Lower leg skin (tissue), 4 donors: Measurements from ENCODE around the gene LARP1. TPM values are rescaled to one million over a fixed set of nuclear protein-coding genes. Genes with fewer than 3 reads are reported as not detected.

Source experiments
- DNase-seq, 2 donors: peaks; one replicate each; pipeline ENCODE4 v3.0.0-alpha.2; 2019; ENCODE audit warnings: low spot score in 2 of 2
- H3K4me3 ChIP-seq: fragments of 200-600 bp; sonication (generic); 2 replicates; pipeline ENCODE4 v1.5.1; 2017; ENCODE audit warnings: mild to moderate bottlenecking, low read depth; ENCODE audit not compliant: poor library complexity, severe bottlenecking
- POLR2A ChIP-seq, 2 donors: fragments of 450-650 bp; IDR thresholded peaks; one replicate each; pipeline ENCODE4 v1.6.1; 2016 to 2017; ENCODE audit warnings: antibody characterized with exemption in 2 of 2, mild to moderate bottlenecking in 1 of 2, moderate library complexity in 1 of 2
- WGBS, 2 donors: methylation state at CpG; one replicate each; pipeline ENCODE4 v1.1.5; 2018; 5-methylcytosine and 5-hydroxymethylcytosine counted together
- intact Hi-C: fragments of 100-400 bp; cut with DNase I; formaldehyde crosslinking; loops from one replicate; pipeline ENCODE4 v1.15.0; 2023; ENCODE audit warnings: low total_unique reads
- total RNA-seq, 4 donors: library from RNA; depleted of rRNA; stranded (reverse); fragments of >200 nt; gene quantifications; one replicate each; pipeline ENCODE4 v1.1.0, GENCODE V29; 2016
- TF ChIP-seq, protein P1 (sequence below), 3 donors: fragments of 450-650 bp; IDR thresholded peaks; one replicate each; pipeline ENCODE4 v1.5.1; 2016; ENCODE audit warnings: antibody characterized with exemption in 3 of 3, mild to moderate bottlenecking in 3 of 3, moderate library complexity in 2 of 3

LARP1 gene
- total RNA-seq, 4 donors from 2014 or later, result 96.0 to 115 (median 104) TPM

DNA sequence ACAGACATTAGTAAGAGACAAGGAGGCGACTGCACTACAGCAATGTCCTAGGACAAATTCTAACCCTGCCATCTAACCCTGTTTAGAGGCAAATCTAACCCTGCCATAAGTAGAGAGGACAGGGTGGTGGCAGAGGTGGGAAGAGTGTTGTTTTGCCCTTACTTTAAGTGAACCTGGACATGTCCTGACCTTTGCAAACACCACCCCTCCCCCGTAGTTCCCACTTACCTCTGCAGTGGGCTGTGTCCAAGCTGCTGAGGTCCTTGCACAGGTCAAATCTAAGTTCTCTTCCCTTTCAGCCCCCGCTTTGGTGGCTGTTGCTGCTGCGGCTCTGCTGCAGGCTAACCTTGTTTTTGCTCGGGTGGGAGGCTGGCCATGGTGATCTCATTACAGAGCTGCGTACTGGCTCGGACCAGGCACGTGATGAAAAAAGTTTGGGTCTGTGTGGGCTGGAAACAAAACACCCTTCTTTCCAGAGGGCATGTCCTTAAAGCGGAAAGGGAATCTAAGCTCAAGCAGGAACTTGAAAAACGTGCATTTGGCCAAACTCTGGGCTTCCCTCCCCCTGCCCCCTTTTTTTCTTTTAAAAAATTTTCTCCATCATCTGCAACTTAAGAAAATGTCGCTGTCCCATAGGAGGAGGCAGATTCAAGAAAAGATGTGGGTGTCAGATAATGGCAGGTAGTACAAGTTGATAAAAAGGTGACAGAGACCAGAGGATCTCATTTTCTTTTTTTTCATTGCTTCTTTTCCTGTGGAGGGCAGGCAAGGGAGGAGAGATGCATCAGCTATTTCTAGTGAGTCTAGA, 95.3 kb downstream of the LARP1 start, which contains the start of gene FAXDC2:
FAXDC2 (minus strand) TSS at position 349 of the 808 bp plus-strand sequence. CDS start 12,425 bp downstream, outside the sequence.
- WGBS, 2 donors, result 4% methylated on average over 11 of the region's 11 CpGs
- intact Hi-C loops, result no loop called here
- TF ChIP-seq POLR2A (IDR thresholded peaks at IDR 0.05), result no peak
- TF ChIP-seq, protein P1, sequence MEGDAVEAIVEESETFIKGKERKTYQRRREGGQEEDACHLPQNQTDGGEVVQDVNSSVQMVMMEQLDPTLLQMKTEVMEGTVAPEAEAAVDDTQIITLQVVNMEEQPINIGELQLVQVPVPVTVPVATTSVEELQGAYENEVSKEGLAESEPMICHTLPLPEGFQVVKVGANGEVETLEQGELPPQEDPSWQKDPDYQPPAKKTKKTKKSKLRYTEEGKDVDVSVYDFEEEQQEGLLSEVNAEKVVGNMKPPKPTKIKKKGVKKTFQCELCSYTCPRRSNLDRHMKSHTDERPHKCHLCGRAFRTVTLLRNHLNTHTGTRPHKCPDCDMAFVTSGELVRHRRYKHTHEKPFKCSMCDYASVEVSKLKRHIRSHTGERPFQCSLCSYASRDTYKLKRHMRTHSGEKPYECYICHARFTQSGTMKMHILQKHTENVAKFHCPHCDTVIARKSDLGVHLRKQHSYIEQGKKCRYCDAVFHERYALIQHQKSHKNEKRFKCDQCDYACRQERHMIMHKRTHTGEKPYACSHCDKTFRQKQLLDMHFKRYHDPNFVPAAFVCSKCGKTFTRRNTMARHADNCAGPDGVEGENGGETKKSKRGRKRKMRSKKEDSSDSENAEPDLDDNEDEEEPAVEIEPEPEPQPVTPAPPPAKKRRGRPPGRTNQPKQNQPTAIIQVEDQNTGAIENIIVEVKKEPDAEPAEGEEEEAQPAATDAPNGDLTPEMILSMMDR (IDR thresholded peaks at IDR 0.05), result no peak
- peak; percentile 86 to 95 for DNase-seq
- H3K4me3 ChIP-seq, result peak within 1 kb of the TSS; percentile 41

DNA sequence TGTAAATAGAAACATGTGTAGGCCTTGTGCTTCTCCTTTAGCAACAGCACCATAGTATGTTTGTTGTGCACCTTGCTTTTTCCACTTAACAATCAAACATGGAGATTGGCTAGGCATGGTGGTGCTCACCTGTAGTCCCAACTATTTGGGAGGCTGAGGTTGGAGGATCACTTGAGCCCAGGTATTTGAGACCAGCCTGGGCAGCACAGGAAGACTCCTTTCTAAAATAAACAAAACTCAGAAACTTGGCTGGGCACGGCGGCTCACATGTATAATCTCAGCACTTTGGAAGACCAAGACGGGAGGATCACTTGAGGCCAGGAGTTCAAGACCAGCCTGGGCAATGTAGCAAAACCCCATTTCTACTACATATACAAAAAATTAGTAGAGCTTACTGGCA, 96.2 kb downstream of the LARP1 start:
- no peak overlapping the region for H3K4me3 ChIP-seq
- TF ChIP-seq, protein P1 (IDR thresholded peaks at IDR 0.05), result no peak
- TF ChIP-seq POLR2A (IDR thresholded peaks at IDR 0.05), result no peak
- no peak for DNase-seq
- 88 to 91% methylated on average over 3 of the region's 3 CpGs for WGBS, 2 donors
- intact Hi-C loops, result no loop called here

DNA sequence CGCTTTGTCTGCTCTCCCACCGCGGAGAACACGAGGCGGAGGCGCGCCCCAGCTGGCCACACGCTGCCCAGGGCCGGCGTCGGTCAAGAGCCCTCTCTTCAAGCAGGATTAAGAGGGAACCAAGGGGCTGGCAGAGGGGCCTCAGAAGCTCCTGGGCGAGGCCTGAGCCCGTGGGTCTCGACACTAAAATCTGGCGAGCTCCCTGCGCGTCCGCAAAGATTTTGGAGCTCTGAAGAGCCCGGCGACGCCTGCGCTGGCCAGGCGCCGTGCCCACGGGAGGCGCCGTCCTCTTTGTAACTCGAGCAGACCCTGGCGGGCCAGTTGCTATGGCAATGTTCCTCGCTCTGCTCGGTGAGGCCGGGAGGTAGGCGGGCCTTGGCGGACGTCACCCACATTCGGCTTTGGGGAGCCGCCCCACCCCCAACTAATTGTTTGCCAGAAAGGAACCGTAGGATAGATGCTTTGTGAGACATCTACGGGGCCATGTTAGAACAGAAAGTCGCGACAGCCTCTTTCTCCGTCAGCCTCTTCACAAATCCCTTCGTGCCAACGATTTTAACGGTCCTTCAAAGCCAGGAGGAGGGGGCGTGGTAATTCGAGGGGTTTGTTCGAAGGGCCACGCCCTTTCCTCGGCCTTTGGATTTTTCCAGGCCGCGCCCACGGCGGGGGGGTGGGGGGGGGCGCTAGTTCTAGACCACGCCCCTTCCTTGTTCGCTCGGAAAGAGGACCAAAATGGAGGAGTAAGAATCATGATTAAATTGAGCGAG, 102.5 kb downstream of the LARP1 start:
- TF ChIP-seq POLR2A (IDR thresholded peaks at IDR 0.05), result no peak
- TF ChIP-seq, protein P1 (IDR thresholded peaks at IDR 0.05), result no peak
- intact Hi-C loops, result no loop called here
- peak overlapping the region; percentile 83 for H3K4me3 ChIP-seq
- 0 to 1% methylated on average over 48 to 55 of the region's 59 CpGs for WGBS, 2 donors
- peak; percentile 95 to 99 for DNase-seq

DNA sequence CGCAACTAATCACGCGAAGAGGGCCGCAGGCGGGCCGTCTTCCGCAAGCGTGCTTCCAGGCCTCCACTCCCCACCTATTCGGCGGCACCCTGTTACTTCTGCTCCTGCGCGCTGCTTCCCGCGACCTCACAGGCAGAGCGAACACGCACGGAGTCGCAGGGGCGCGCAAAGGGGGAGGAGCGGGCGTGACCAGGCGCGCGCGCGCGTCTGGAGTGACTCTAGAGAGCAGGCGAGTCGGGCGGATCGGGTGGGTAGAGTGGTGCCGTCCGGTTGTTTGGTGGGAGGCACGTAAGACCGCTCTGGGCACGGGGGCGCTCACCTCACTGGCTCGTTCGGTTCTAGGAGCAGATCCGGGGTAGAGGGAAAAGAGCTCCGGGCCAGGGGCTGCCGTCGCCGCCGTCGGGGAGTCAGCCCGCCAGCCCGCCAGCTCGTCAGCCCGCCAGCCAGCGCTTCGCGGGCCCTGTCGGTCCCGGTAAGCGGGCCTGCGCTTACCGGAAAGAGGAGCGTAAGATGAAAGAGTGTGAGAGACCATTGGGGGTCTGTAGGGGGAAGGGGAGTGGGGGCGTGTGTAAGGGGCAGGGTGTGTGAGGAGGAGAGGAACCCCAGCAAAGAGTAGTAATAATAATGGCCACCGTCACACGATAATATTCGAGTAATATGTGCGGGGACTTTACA, 103.3 kb downstream of the LARP1 start, which contains the start of gene CNOT8:
CNOT8 (plus strand) TSS at position 331 of the 675 bp plus-strand sequence. CDS start 4,652 bp downstream, outside the sequence.
- DNase-seq, result peak; percentile 98 to 100
- H3K4me3 ChIP-seq, result peak within 1 kb of the TSS; percentile 83
- TF ChIP-seq, protein P1 (IDR thresholded peaks at IDR 0.05), result no peak
- TF ChIP-seq POLR2A (IDR thresholded peaks at IDR 0.05), result peak in 1 of 2 donors; percentile 58
- 0% methylated on average over 58 to 61 of the region's 65 CpGs for WGBS, 2 donors
- intact Hi-C loops, result no loop called here

DNA sequence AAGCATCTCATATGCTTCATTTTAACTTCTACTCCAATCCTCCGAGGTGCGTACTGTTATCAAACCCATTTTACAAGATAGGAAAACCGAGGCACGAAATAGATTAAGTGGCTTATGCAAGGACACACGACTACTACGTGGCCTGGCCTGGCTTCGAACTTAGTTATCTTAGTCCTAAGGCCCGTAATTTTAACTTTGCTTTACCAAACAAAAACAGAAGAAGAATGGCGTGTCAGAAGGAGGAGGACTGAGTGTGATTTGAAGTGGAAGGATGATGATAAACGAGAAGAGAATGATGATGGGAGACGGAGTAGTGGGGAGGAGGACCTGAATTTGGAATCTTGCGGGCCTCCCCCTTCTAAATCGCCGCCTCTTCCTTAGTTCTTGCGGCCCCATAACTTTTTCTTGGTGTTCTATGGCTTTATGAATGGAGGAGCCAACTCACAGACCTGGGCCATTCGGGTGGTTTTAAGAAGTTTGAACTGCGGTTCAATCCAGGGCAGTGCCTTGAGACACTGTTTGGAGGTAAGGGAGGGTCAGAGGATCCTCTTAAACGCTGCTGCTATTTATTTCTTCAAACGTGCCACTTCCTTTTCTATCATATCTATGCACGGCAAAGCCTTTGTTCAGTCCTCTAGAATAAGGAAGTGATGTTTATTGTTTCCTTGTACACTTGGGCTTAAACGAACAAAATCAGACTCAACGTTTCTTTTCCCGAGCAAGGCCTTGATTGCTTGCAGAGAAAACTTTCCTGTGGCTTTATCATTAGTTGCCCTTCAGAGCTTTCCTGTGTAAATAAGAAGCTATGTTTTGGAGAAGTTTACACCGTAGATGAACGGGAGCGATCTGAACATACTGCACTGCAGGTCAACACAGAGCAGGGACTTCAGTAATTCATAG, 104.0 kb downstream of the LARP1 start:
- DNase-seq, result no peak
- peak overlapping the region; percentile 83 for H3K4me3 ChIP-seq
- WGBS, 2 donors, result 0% methylated on average over 26 of the region's 26 CpGs
- TF ChIP-seq, protein P1 (IDR thresholded peaks at IDR 0.05), result no peak
- no peak for TF ChIP-seq POLR2A (IDR thresholded peaks at IDR 0.05)
- intact Hi-C loops, result no loop called here
